ENCODE data around the gene HSD17B8.

The HSD17B8 gene

GRCh38 chr6:33192671-33193602 is 11.5 kb upstream of the HSD17B8 start:
- no peak for DNase-seq

- no peak for DNase-seq
Measured at GRCh38 chr6:33193619-33194018, 10.8 kb upstream of the HSD17B8 start.

- no peak for DNase-seq
Measured at GRCh38 chr6:33194431-33194979, 9.9 kb upstream of the HSD17B8 start.

GRCh38 chr6:33195304-33196165 is 8.9 kb upstream of the HSD17B8 start:
- DNase-seq, result no peak

GRCh38 chr6:33197431-33198048 is 6.9 kb upstream of the HSD17B8 start:
- DNase-seq, result no peak

GRCh38 chr6:33198159-33198852 is 6.1 kb upstream of the HSD17B8 start:
- no peak for DNase-seq

GRCh38 chr6:33198853-33199436 is 5.5 kb upstream of the HSD17B8 start:
- DNase-seq, result no peak

- peak; percentile 93 for DNase-seq
Measured at GRCh38 chr6:33199687-33200218, 4.7 kb upstream of the HSD17B8 start.

GRCh38 chr6:33200219-33201146 is 4.0 kb upstream of the HSD17B8 start, which contains the start of the genes RXRB and SLC39A7:
Gene RXRB (minus strand): TSS chr6:33200665. CDS start chr6:33200476, 189 bp downstream.
Gene SLC39A7 (plus strand): TSS chr6:33200867. CDS start chr6:33201246, 379 bp downstream.
- peak; percentile 99 for DNase-seq

GRCh38 chr6:33201147-33201545 is 3.3 kb upstream of the HSD17B8 start:
- no peak for DNase-seq

GRCh38 chr6:33201935-33202334 is 2.5 kb upstream of the HSD17B8 start:
- DNase-seq, result no peak

- DNase-seq, result no peak
Measured at GRCh38 chr6:33202799-33203198, 1.7 kb upstream of the HSD17B8 start.

- DNase-seq, result no peak
Measured at GRCh38 chr6:33203443-33204164, 851 bp upstream of the HSD17B8 start.

GRCh38 chr6:33204165-33204414 is 365 bp upstream of the HSD17B8 start:
- no peak for DNase-seq

GRCh38 chr6:33205191-33206026 is 954 bp downstream of the HSD17B8 start:
- DNase-seq, result no peak

GRCh38 chr6:33206027-33206863 is 1.8 kb downstream of the HSD17B8 start:
- no peak for DNase-seq

- DNase-seq, result no peak
Measured at GRCh38 chr6:33206864-33207551, 2.6 kb downstream of the HSD17B8 start.

Measured in NCI-H510A (cell line).